Fibroblast of upper back skin (primary cell): ENCODE data around the gene DHX16.
A peak's percentile ranks its signal among the peaks of the same experiment; 100 is the strongest.

Source experiments
- DNase-seq: peaks from one replicate; pipeline ENCODE4 v3.0.0-alpha.2; 2013

Gene DHX16

GRCh38 chr6:30626484-30627366, 46.1 kb downstream of the DHX16 start, which contains the start of gene ATAT1:
Gene ATAT1 (plus strand): TSS chr6:30626874.
- DNase-seq, result peak; percentile 76

GRCh38 chr6:30625511-30625910, 47.3 kb downstream of the DHX16 start:
- no peak for DNase-seq

- DNase-seq, result no peak
Measured at GRCh38 chr6:30619561-30619960, 53.2 kb downstream of the DHX16 start.

GRCh38 chr6:30618270-30618797, 54.5 kb downstream of the DHX16 start:
- peak; percentile 11 for DNase-seq

DNA sequence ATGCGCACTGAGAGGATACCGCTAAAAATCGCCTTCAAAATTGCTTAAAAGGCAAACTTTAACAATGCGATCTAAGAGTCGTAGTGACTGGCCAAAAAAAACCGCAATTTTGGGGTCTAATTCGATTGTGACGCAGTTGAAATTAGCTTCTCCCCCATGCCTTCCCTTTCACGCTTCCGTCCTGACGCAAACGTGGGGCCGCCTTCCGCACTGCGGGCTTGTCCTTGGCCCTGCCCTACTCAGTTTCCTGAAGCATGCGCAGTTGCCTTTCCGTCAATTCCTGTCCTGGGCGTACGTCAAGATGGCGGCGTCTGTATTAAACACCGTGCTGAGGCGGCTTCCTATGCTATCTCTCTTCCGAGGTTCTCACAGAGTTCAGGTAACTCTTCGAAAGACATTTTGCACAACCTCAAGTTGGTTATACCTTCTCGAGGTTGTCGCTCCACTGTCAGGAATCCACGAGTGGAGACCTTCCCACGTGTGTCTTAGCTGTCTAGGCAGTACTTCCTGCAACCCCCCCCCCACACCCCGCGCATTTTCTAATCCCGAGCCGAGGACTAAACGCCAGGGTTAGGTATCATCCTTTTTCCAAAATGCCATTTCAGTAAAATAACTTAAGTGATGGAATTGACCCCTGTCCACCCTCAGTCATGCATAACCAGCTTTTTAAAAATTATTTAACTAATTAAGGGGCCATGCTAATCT, 55.1 kb downstream of the DHX16 start, which contains the start of gene MRPS18B:
Gene MRPS18B (plus strand): TSS at position 276 of the 705 bp plus-strand sequence. CDS start 26 bp downstream, at position 302.
- DNase-seq, result peak; percentile 98

- DNase-seq, result peak; percentile 100
Measured at GRCh38 chr6:30616811-30617564, 55.8 kb downstream of the DHX16 start, which contains the start of gene PPP1R10. Gene PPP1R10 (minus strand): TSS chr6:30617243. CDS start chr6:30609944, 7,299 bp downstream.

GRCh38 chr6:30615958-30616810, 56.6 kb downstream of the DHX16 start:
- DNase-seq, result peak; percentile 37

GRCh38 chr6:30615219-30615957, 57.4 kb downstream of the DHX16 start:
- peak; percentile 96 for DNase-seq

GRCh38 chr6:30614843-30615218, 58.0 kb downstream of the DHX16 start:
- peak; percentile 99 for DNase-seq

DNA sequence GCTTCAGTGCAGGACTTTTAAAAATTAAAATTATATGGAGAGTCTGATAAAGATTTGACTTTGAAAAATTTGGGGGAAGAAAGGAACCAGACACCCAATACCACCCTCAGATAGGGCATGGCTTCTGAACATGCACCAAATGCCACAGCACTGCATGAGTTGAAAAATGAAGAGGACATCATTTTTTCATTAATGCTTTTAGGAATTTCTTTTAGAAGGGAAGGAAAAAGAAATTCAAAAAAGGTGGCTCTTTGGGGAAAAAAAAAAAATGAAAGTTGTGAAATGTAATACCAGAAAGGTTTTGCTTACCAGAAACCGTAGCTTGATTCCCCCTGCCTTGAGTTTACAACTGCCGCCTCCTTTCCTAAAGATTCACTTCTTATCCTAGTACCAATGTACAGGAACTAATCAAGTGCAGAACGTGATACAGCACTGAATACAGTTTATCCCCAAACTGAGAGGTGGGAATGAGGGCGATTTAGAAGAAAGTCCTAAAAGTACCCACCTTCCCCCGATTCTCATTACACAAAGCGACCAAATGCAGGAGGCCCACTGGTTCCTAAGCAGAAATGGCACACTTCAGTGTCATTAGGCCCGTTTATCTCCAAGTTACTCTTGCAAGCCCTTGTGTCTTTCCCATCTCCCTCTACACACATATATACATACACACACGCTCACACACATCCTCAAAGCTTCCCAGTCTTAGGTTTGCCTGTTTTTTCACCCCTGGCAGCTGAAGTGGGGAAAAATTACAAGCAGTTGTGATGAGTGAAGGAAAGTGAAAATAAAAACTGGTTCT, 58.6 kb downstream of the DHX16 start:
- no peak for DNase-seq

- peak; percentile 10 for DNase-seq
Measured at GRCh38 chr6:30613251-30614043, 59.4 kb downstream of the DHX16 start.

DNA sequence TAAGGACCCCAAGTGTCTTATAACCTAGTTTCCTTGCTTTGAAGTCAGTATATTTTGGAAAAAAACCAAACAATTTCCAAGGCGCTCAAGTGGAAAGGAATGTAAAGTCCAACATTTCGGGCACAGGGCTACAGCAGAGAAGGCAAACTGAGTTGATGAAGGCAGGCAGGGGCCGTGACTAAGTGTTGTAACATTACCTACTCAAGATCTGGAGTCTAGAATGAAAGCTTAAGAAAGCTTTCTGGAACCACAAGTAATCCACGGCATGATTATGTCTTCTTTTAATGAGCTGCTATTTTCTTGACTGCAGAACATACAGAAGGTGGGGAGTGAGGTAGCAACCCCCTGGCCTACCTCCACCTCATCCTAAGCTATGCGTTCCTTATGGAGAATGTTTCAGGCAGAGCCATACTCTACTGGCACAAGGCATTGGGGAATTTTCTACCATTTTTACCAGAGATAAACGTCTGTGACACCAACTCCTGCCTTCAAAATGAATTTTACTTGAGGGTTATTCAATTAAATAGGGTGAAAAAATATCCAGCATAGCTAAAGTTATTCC, 60.0 kb downstream of the DHX16 start:
- DNase-seq, result peak; percentile 47

- peak; percentile 28 for DNase-seq
Measured at GRCh38 chr6:30612213-30612612, 60.6 kb downstream of the DHX16 start.

GRCh38 chr6:30611856-30612194, 61.0 kb downstream of the DHX16 start:
- no peak for DNase-seq

DNA sequence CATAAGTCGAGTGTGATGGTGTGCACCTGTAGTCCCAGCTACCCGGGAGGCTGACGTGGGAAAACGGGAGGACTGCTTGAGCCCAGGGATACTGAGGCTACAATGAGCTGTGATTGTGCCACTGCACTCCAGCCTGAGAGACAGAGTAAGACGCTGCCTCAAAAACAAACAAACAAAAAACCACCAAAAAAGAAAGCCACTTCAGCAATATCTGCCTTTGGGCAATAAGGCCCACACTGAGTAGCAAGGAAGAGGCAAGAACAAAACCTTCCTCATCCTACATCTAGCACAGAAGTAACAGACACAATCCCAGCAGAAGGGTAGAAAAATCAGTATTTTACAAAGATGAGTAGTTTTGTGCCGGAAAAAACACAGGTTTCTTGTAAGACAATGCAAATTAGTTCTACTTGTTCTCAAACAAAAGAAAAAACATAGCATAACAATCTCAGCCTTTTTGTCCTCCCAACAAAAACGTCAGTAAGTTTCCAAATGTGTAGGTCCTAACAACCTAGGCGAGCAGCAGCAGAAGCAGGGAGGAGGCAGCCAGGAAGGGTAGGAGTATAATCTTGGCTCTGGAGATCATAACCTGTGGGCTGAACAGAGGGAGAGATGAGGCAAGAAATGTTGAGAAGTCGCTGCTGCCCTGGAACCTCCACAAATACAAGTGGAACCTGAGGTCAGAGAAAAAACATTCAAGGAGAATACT, 61.5 kb downstream of the DHX16 start:
- DNase-seq, result no peak

DNA sequence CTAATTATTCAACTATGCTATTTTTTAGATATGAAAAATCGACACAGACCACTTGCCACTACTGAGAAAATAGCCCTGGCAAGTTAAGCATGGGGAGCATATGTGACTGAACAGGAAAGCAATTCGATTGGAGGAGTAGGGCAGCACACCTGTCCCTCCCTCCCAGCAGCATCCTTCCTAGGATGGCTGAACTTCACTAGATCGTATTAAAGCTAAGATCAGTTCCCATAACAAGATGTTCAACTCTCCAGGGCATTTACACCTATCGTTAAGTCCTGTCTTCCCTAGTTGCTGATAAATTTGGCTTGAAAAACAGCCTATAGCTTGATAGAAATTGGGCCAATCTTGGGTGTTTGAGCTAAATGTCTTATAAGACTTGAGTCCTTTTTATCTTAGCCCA, 62.7 kb downstream of the DHX16 start:
- no peak for DNase-seq

- DNase-seq, result no peak
Measured at GRCh38 chr6:30603961-30604360, 68.8 kb downstream of the DHX16 start.
